PC-3 (cell line): ENCODE measurements around the gene APBA2.

Source experiments
- EZH2 ChIP-seq: fragments of 300-600 bp; sonication (generic); IDR thresholded peaks from one replicate; pipeline ENCODE4 v1.6.1; 2017; ENCODE audit warnings: antibody characterized with exemption, mild to moderate bottlenecking, low read length; ENCODE audit not compliant: unreplicated experiment
- EZH2phosphoT487 ChIP-seq: fragments of 300-600 bp; sonication (generic); IDR thresholded peaks from 2 replicates; pipeline ENCODE4 v1.6.1; 2018; ENCODE audit warnings: mild to moderate bottlenecking, antibody characterized with exemption, low read length, borderline replicate concordance

GRCh38 chr15:29051422-29051821 is 165.6 kb downstream of the APBA2 start:
- TF ChIP-seq EZH2 = no peak
- TF ChIP-seq EZH2phosphoT487 = no peak
